ENCODE data around the gene USP47. TPM values are rescaled to one million over a fixed set of nuclear protein-coding genes. Genes with fewer than 3 reads are reported as not detected.

USP47 gene
- total and polyA plus RNA-seq, 9 of the 15 experiments (the other 6 are each of a cell fraction or from before 2014, with no cell fraction given), result 13.1 to 63.6 (median 34.7) TPM

DNA sequence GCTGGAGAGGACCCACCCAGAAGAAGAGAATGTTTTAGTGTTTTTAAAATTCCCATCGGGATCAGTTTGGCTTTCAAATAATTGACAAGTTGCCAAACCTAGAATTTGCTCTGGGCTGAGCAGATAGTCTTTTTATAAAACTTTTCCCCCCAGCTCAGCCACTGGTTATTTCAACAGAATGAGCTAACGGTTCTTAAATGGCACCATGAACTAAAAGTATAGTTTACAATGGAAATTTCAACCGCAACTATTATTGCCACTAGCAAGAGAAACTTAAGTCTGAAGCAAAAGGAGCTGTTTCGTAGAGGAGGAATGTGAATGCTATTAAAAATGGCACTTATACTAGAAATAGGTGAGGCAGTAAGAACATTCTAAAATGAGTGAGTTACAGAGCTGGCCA, 163.3 kb downstream of the USP47 start (continued):
- TF ChIP-seq ZNF699 (CRISPR knock-in tag; IDR thresholded peaks at IDR 0.05; ENCODE audit: insufficient replicate concordance) (no peak), SRF (CRISPR knock-in tag; IDR thresholded peaks at IDR 0.05) (no peak), ZNF444 (CRISPR knock-in tag; IDR thresholded peaks at IDR 0.05) (no peak), SRSF3 (IDR thresholded peaks at IDR 0.05; ENCODE audit: insufficient read depth, low read length) (no peak)
- TF ChIP-seq, protein P1, sequence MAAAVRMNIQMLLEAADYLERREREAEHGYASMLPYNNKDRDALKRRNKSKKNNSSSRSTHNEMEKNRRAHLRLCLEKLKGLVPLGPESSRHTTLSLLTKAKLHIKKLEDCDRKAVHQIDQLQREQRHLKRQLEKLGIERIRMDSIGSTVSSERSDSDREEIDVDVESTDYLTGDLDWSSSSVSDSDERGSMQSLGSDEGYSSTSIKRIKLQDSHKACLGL (CRISPR knock-in tag; IDR thresholded peaks at IDR 0.05; ENCODE audit: borderline replicate concordance, poor library complexity, severe bottlenecking), result no peak

DNA sequence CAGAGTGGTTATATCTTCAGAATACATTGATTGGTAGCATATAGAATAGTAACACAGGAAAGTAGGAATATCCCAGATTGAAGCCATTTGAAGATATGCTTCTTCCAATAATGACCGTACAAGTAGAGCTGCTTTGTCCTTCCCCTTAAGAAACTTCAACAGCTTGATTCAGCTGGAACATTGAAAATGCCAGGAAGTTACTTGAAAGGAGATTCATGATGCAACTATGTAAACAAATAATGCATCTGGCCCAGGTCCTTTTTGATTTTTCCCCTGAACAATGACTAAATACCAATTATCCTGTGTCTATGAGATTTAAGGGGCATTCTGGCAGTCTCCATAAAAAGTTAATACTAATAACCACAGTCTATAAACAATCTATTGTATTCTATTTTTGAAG, 163.7 kb downstream of the USP47 start:
- Histone ChIP-seq H3K4me1 (replicated peaks in 1 of 2; ENCODE audit: control insufficient read depth in 2 of 2, insufficient read depth in 2 of 2, low read length in 2 of 2) (peaks cover 0 to 14% of the 10 kb centered on the region in 2 experiments; a peak in 2 of 5 replicates), H3K9me3 (replicated peaks; ENCODE audit: control insufficient read depth, insufficient read depth, low read depth, low read length) (no peaks in the 10 kb centered on the region), H3K36me3 (ENCODE audit: control insufficient read depth, insufficient read depth, low read length) (no peaks in the 10 kb centered on the region), H3K27ac (ENCODE audit: extremely low read depth, low read depth, low read length) (no peak overlapping the region), H3K79me2 (ENCODE audit: control insufficient read depth, insufficient read depth, low read length) (no peaks in the 10 kb centered on the region), H3K4me3 (no peak overlapping the region), H3K9ac (ENCODE audit: insufficient read depth in 1 of 2, low read depth in 2 of 2, low read length in 2 of 2) (no peak overlapping the region), H3K9me1 (ENCODE audit: control insufficient read depth, insufficient read depth, low read length) (no peaks in the 10 kb centered on the region), H2AFZ (ENCODE audit: low read depth, low read length) (no peak overlapping the region), H3K4me2 (ENCODE audit: insufficient read depth, low read length) (no peak overlapping the region), H3K27me3 (ENCODE audit: control insufficient read depth in 2 of 2, insufficient read depth in 2 of 2, low read length in 2 of 2) (peaks cover 40 to 55% of the 10 kb centered on the region in 2 experiments; a peak in 4 of 5 replicates), H4K20me1 (replicated peaks; ENCODE audit: control insufficient read depth, insufficient read depth, low read length) (no peaks in the 10 kb centered on the region; the same call in 1 of the 2 replicates)
- in situ Hi-C loops (cut with MboI) (no loop called here), intact Hi-C loops (cut with micrococcal nuclease) (no loop called here)
- CTCF ChIA-PET (ENCODE audit: low intra/inter-chr PET ratio), result no interaction called here
- TF ChIP-seq LEF1 (IDR thresholded peaks at IDR 0.05), result no peak
- TF ChIP-seq CEBPG (CRISPR knock-in tag; IDR thresholded peaks at IDR 0.05), result no peak
- TF ChIP-seq CEBPG (tag; conservative IDR thresholded peaks at IDR 0.05 in 1 of 2, IDR thresholded peaks at IDR 0.05 in 1 of 2), result 0 out of 4 replicates have a peak, but pooled peaks of 1 of the 2 experiments have one; percentile 19
- WGBS (ENCODE audit: insufficient coverage, low coverage, missing lambda C conversion rate), result 0% methylated on average over 1 of the region's 1 CpG
- no peak for ATAC-seq
- POLR2A ChIA-PET, result interaction anchor here (0.9 to 1.4 kb wide), 2 partner anchors 18 to 298 kb away, joined by 3 to 4 read pairs; no protein-coding TSS in a partner anchor
- no TSS peak for BruUV-seq (replicated peaks)
- DNase-seq (ENCODE audit: extremely low read depth in 1 of 4, low spot score in 3 of 4), result no peak
- no peak for FAIRE-seq
